AG09309 (cell line): ENCODE measurements around the gene SHISAL1.
A peak's percentile ranks its signal among the peaks of the same experiment; 100 is the strongest.

Experiments used
- DNase-seq: peaks from one replicate; pipeline ENCODE4 v3.0.0-alpha.2; 2010; ENCODE audit warnings: low read depth
- H3K4me3 ChIP-seq: 2 replicates; pipeline ENCODE4 v1.5.1; 2011; ENCODE audit warnings: mild to moderate bottlenecking, low read depth, low read length, moderate library complexity; ENCODE audit not compliant: control insufficient read depth
- TF ChIP-seq, protein P1 (sequence below): IDR thresholded peaks from 2 replicates; pipeline ENCODE4 v1.5.1; 2011; ENCODE audit warnings: mild to moderate bottlenecking, low read depth, low read length, inconsistent platforms; ENCODE audit not compliant: insufficient read depth, control insufficient read depth; ENCODE audit errors: missing control alignments

Gene SHISAL1

DNA sequence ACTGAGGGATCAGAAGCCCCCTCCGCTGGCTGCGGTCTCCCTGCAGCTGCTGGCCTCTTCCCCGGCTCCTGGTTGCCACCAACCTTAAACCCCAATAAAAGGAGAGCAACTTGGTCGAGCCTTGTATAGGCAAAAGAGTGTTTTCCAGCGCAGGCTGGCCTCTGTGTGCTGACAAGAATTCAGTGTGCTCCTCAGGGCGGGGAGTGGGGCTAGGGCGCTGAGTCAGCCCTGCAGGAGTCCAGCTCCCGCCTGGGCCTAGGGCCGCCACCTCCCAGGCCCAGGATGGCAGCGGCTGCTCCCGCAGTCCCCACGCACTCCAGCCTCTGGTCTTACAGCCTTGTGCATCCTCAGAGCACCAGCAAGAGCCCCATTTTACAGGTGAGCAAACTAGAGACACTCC lies at the start of gene SHISAL1:
TSS of gene SHISAL1 (minus strand) at position 186 of the 400 bp plus-strand sequence. CDS start 12,006 bp downstream, outside the sequence.
- TF ChIP-seq, protein P1, sequence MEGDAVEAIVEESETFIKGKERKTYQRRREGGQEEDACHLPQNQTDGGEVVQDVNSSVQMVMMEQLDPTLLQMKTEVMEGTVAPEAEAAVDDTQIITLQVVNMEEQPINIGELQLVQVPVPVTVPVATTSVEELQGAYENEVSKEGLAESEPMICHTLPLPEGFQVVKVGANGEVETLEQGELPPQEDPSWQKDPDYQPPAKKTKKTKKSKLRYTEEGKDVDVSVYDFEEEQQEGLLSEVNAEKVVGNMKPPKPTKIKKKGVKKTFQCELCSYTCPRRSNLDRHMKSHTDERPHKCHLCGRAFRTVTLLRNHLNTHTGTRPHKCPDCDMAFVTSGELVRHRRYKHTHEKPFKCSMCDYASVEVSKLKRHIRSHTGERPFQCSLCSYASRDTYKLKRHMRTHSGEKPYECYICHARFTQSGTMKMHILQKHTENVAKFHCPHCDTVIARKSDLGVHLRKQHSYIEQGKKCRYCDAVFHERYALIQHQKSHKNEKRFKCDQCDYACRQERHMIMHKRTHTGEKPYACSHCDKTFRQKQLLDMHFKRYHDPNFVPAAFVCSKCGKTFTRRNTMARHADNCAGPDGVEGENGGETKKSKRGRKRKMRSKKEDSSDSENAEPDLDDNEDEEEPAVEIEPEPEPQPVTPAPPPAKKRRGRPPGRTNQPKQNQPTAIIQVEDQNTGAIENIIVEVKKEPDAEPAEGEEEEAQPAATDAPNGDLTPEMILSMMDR = no peak
- no peak for DNase-seq
- no peak within 1 kb of the TSS for H3K4me3 ChIP-seq

DNA sequence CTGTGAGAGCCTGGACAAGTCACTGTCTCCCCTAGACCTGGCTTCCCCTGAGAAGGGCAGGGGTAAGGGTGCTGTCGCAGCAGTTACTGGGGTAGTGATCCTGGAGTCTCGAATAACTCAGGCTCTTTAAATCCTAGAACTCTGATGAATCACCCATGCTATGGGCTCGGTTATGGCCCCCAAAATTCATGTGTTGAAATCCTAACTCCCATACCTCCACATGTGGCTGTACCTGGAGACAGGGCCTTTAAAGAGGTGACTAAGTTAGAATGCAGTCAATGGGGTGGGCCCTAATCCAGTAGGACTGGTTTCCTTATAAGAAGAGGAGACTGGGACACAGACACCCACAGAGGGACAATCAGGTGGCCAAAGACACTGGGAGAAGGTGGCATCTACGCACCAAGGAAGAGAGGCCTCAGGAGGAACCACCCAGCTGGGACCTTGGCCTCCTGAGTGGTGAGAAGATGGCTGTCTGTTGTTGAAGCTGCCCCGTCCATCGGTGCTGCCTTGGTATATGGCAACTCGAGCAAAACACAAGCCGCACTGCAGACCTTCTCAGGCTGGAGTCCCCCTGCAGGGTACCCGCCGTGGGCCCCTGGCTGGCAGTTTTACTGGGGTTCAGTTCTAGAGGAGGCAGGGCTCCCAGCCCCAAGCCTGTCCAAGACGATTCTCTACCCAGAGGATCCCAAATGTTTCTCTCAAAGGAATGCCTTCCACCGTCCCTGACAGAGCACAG lies 48.8 kb upstream of the SHISAL1 start:
- H3K4me3 ChIP-seq = no peak overlapping the region
- TF ChIP-seq, protein P1 = no peak
- no peak for DNase-seq

DNA sequence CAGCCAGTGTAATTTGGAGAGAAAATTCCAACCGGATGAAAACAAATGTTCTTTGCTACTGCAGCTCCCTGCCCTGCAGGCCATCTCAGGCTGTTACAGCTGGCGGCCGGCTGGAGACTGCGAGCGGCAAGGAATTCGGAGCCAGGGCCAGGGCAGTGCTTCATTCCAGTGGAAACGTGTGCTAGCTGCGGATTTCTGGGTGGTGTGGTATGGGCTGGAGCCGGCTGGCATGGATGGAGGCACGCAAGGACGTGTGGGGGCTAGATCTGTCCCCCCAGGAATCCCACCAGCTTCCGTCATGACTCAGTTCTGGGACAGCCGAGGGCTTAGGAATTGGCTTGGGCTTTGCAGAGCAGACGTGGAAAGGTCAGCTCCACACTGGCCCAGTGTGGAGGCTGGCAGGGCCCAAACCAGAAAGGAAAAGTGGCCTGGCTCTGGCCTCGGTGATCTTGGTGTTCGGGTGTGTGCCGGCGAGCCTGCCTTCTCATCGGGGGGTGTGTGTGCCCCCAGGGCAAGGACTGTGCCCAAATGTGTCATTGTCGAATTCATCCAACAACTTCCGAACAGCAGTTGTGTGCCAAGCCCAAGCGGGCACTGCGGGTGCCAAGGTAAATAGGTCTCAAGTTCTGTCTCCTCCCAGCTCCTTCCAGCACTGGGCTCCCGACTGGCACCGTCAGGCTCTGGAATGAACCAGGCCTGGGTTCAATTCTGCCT lies 48.1 kb upstream of the SHISAL1 start:
- no peak overlapping the region for H3K4me3 ChIP-seq
- TF ChIP-seq, protein P1 = peak; percentile 52
- peak; percentile 77 for DNase-seq

DNA sequence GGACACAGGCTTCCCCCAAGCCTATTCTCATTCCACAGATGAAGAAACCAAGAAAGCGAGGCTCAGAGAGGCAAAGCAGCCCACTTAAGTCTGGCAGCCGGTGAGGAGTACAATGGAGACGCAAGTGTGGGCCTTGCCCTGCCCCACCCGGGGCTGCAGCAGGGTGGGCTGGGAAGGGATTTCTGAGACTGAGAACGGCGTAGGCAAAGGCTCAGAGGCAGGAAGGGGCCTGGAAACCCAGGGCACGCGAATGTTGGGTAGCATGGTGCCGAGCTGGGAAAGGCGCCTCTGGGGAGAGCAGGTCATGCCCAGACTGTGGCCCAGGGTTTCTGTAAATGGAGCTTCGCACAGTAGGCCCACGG lies 47.5 kb upstream of the SHISAL1 start:
- no peak overlapping the region for H3K4me3 ChIP-seq
- TF ChIP-seq, protein P1 = no peak

DNA sequence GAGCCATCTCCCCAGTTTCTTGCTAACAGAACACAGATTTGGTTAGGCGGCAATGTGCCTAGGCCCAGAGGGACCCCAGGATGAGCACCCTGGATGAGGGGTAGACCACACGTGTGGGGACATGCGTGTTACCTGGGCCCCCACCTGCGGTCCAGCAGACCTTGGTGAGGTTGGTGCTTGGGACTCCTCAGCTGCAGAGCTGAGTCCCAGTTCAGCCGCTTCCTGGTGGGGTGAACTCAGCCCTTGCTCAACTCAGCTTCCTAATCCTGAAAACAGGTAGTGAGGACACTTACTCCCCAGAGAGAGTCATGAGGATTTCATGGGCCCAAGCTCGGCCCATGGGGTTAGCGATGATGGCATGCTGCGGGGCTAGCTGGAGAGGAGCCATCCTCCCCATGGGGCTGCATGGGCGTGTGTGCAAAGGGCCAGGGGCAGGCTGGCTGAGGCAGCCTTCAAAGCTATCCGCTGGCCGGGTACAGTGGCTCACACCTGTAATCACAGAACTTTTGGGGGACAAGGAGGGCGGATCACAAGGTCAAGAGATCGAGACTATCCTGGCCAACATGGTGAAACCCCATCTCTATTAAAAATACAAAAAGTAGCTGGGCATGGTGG lies 46.9 kb upstream of the SHISAL1 start:
- no peak for DNase-seq
- TF ChIP-seq, protein P1 = no peak
- no peak overlapping the region for H3K4me3 ChIP-seq

More for the DNA sequence above, 47.5 kb upstream of the SHISAL1 start:
- no peak for DNase-seq

DNA sequence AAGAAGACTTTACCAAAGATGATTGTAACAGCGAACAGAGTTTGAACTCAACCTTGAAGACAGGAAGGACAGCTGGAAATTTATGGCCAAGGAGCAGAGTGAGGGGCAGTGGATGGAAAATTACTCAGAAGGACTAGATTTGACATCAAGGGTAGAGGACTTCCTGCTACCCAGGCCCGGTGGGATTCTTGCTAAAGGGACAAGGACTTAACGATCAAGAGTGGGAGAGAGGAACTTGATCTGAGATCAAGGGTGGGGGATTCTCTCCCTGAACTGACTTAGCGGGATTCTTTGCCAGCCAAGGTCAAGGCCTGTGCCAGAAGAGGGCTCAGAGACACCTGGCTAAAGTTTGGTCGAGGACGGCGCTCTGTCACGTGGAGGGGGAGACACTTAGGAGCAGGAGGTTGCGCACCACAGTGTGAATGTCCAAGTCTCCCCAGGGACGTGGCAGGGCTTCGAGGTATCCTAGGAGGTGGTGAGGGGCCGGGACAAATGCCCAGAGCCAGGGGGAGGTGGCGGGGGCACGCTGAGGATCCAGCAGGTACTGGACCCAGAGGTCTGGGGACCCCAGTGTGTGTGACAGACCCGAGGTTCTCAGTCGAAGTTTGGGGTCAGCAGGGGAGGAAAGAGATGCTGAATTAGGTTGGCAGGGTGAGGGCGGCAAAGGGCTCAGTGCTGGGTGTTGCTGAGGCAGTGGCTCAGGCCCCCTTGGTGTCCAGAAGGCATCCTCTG lies 46.1 kb upstream of the SHISAL1 start:
- no peak for DNase-seq
- TF ChIP-seq, protein P1 = no peak
- no peak overlapping the region for H3K4me3 ChIP-seq
